ENCODE data around the gene SLAMF6. TPM values are rescaled to one million over a fixed set of nuclear protein-coding genes. Genes with fewer than 3 reads are reported as not detected.
"Not testable (repeated sequence)": the region's sequence is repeated elsewhere in the genome, so short reads cannot be mapped to it uniquely, and the experiment has no call there.

Gene SLAMF6
- total and polyA plus RNA-seq, 2 donors from 2014 or later, result 5.5 TPM; not detected in 1

DNA sequence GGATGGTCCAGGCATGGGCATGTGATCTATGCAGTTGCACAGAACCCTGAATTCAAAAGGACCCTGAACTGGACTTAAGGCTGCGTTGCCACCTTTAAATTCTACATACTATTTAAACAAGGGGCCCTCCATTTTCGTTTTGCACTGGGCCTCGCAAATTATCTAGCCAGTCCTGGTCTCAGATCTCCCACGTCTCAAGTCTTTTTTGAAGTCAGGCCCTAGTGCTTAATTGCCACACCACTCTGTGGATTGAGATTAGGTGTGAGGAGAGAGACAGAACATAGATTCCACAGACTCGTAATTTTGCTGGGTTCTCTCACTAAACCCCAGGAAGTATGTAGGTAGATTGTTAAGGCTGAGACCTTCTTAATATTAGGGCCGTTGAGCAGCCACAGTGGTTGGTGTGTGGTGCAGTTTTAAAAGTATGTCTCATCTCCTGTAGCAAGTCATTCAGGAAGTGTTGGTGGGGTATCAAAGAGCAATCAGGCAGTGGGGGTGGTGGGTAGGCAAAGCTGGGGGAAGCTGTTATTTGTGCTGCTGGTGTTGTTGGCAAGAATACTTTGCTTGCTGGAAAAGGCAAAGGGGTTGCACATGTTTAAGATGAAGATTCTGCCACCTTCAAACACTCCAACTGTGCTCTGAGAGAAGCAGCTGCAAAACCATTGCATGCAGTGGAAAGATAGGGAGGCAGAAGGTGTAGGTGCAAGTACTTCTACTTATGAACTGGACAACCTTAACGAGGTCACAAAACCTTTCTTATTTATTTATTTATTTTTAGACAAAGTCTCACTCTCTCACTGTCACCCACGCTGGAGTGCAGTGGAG lies 45.0 kb upstream of the SLAMF6 start:
- no peaks in the 10 kb centered on the region for H3K9me3 ChIP-seq (ENCODE audit: control insufficient read depth in 2 of 3, insufficient read depth in 1 of 3, low read length in 3 of 3)
- TF ChIP-seq, protein P1, sequence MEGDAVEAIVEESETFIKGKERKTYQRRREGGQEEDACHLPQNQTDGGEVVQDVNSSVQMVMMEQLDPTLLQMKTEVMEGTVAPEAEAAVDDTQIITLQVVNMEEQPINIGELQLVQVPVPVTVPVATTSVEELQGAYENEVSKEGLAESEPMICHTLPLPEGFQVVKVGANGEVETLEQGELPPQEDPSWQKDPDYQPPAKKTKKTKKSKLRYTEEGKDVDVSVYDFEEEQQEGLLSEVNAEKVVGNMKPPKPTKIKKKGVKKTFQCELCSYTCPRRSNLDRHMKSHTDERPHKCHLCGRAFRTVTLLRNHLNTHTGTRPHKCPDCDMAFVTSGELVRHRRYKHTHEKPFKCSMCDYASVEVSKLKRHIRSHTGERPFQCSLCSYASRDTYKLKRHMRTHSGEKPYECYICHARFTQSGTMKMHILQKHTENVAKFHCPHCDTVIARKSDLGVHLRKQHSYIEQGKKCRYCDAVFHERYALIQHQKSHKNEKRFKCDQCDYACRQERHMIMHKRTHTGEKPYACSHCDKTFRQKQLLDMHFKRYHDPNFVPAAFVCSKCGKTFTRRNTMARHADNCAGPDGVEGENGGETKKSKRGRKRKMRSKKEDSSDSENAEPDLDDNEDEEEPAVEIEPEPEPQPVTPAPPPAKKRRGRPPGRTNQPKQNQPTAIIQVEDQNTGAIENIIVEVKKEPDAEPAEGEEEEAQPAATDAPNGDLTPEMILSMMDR (IDR thresholded peaks at IDR 0.05; ENCODE audit: borderline replicate concordance, extremely low read depth, insufficient read depth), result no peak
- no peak overlapping the region for H3K4me3 ChIP-seq (ENCODE audit: low read length in 3 of 3)
- DNase-seq (no peak), FAIRE-seq (no peak)
- no peak overlapping the region for H3K9ac ChIP-seq (ENCODE audit: low read length in 3 of 3)
- no peaks in the 10 kb centered on the region for H3K27me3 ChIP-seq (ENCODE audit: control insufficient read depth, insufficient read depth, low read length)
- no peaks in the 10 kb centered on the region for H3K4me1 ChIP-seq (ENCODE audit: control insufficient read depth in 2 of 3, insufficient read depth in 2 of 3, low read depth in 1 of 3, low read length in 3 of 3)
- no peak overlapping the region for H3K27ac ChIP-seq (ENCODE audit: low read depth in 2 of 2, low read length in 2 of 2)
- H3K36me3 ChIP-seq (ENCODE audit: control insufficient read depth in 2 of 3, insufficient read depth in 3 of 3, low read length in 3 of 3), result no peaks in the 10 kb centered on the region
- intact Hi-C loops (cut with DNase I), result no loop called here

DNA sequence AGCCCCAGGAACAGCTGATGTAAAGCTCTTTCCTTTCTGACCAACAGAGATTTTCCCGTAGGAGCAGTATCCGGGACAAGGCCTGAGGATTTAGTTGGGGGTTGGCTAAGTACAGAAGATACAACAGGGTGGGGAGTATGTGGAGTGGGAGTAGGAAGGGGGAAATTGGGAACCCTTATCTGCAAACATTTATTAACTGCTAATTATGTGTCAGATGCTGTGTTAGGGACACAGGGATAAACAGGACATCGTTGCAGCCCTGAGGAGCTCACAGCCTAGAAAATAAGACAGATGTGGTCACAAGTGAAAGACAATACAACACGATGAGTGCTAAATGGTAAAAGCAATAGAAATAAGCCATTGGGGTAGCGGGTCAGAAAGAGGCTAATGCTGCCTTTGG lies 44.3 kb upstream of the SLAMF6 start:
- H3K27me3 ChIP-seq (ENCODE audit: control insufficient read depth, insufficient read depth, low read length), result no peaks in the 10 kb centered on the region
- no peaks in the 10 kb centered on the region for H3K9me3 ChIP-seq (ENCODE audit: control insufficient read depth in 2 of 3, insufficient read depth in 1 of 3, low read length in 3 of 3)
- no peak overlapping the region for H3K27ac ChIP-seq (ENCODE audit: low read depth in 2 of 2, low read length in 2 of 2)
- intact Hi-C loops (cut with DNase I), result no loop called here
- H3K9ac ChIP-seq (ENCODE audit: low read length in 3 of 3), result no peak overlapping the region
- H3K4me3 ChIP-seq (ENCODE audit: low read length in 3 of 3), result no peak overlapping the region
- no peak for FAIRE-seq
- no peaks in the 10 kb centered on the region for H3K36me3 ChIP-seq (ENCODE audit: control insufficient read depth in 2 of 3, insufficient read depth in 3 of 3, low read length in 3 of 3)
- no peaks in the 10 kb centered on the region for H3K4me1 ChIP-seq (ENCODE audit: control insufficient read depth in 2 of 3, insufficient read depth in 2 of 3, low read depth in 1 of 3, low read length in 3 of 3)
- TF ChIP-seq, protein P1 (IDR thresholded peaks at IDR 0.05; ENCODE audit: borderline replicate concordance, extremely low read depth, insufficient read depth), result no peak
- DNase-seq, result no peak

DNA sequence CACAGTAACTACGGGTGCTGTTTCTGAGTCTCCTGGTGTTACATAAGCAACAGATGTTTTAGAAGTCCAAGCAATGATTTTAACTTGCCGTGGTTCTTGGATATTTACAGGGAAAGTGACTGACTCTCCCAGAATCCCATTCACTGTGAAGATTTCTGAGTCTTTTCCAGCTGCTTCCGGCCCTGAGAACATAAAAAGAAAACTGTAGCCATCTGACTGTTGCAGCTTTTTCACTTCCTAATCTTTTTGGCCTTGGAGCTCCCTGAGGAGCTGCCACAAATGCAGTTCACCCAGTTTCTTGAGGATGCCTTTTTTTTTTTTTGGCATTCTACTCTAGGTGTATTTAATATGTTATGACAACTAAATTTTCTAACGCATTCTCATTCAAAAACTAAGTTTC lies 42.5 kb upstream of the SLAMF6 start:
- no peak for FAIRE-seq
- Histone ChIP-seq H3K9me3 (ENCODE audit: control insufficient read depth in 2 of 3, insufficient read depth in 1 of 3, low read length in 3 of 3) (no peaks in the 10 kb centered on the region), H3K4me3 (ENCODE audit: low read length in 3 of 3) (no peak overlapping the region), H3K27me3 (ENCODE audit: control insufficient read depth, insufficient read depth, low read length) (no peaks in the 10 kb centered on the region), H3K4me1 (ENCODE audit: control insufficient read depth in 2 of 3, insufficient read depth in 2 of 3, low read depth in 1 of 3, low read length in 3 of 3) (no peaks in the 10 kb centered on the region), H3K9ac (ENCODE audit: low read length in 3 of 3) (no peak overlapping the region), H3K36me3 (ENCODE audit: control insufficient read depth in 2 of 3, insufficient read depth in 3 of 3, low read length in 3 of 3) (no peaks in the 10 kb centered on the region), H3K27ac (ENCODE audit: low read depth in 2 of 2, low read length in 2 of 2) (no peak overlapping the region)
- TF ChIP-seq, protein P1 (IDR thresholded peaks at IDR 0.05; ENCODE audit: borderline replicate concordance, extremely low read depth, insufficient read depth), result no peak
- intact Hi-C loops (cut with DNase I), result no loop called here
- no peak for DNase-seq

DNA sequence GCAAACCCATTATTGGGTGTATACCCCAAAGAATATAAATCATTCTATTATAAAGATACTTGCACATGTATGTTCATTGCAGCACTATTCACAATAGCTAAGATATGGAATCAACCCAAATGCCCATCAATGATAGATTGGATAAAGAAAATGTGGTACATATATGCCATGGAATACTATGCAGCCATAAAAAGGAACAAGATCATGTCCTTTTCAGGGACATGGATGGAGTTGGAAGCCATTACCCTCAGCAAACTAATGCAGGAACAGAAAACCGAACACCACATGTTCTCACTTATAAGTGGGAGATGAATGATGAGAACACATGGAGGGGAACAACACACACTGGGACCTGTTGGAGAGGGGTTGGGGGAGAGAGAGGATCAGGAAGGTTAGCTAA lies 40.2 kb upstream of the SLAMF6 start:
- DNase-seq; FAIRE-seq; H3K4me1 ChIP-seq (ENCODE audit: control insufficient read depth in 2 of 3, insufficient read depth in 2 of 3, low read depth in 1 of 3, low read length in 3 of 3); H3K4me3 ChIP-seq (ENCODE audit: low read length in 3 of 3); H3K27ac ChIP-seq (ENCODE audit: low read depth in 2 of 2, low read length in 2 of 2); H3K27me3 ChIP-seq (ENCODE audit: control insufficient read depth, insufficient read depth, low read length); H3K9ac ChIP-seq (ENCODE audit: low read length in 3 of 3); H3K9me3 ChIP-seq (ENCODE audit: control insufficient read depth in 2 of 3, insufficient read depth in 1 of 3, low read length in 3 of 3); intact Hi-C loops (cut with DNase I); H3K36me3 ChIP-seq (ENCODE audit: control insufficient read depth in 2 of 3, insufficient read depth in 3 of 3, low read length in 3 of 3): not testable (repeated sequence)

DNA sequence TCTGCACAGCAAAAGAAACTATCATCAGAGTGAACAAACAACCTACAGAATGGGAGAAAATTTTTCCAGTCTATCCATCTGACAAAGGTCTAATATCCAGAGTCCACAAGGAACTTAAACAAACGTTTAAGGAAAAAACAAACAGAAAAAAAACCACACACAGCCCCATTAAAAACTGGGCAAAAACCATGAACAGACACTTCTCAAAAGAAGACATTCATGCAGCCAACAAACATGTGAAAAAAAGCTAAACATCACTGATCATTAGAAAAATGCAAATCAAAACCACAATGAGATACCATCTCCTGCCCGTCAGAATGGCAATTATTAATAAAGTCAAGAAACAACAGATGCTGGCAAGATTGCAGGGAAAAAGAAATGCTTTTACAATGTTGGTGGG lies 39.7 kb upstream of the SLAMF6 start:
- intact Hi-C loops (cut with DNase I); H3K4me1 ChIP-seq (ENCODE audit: control insufficient read depth in 2 of 3, insufficient read depth in 2 of 3, low read depth in 1 of 3, low read length in 3 of 3); H3K9me3 ChIP-seq (ENCODE audit: control insufficient read depth in 2 of 3, insufficient read depth in 1 of 3, low read length in 3 of 3); DNase-seq; H3K9ac ChIP-seq (ENCODE audit: low read length in 3 of 3); H3K27ac ChIP-seq (ENCODE audit: low read depth in 2 of 2, low read length in 2 of 2); H3K4me3 ChIP-seq (ENCODE audit: low read length in 3 of 3); H3K27me3 ChIP-seq (ENCODE audit: control insufficient read depth, insufficient read depth, low read length); FAIRE-seq; H3K36me3 ChIP-seq (ENCODE audit: control insufficient read depth in 2 of 3, insufficient read depth in 3 of 3, low read length in 3 of 3): not testable (repeated sequence)
